Sigmoid colon (tissue), 7 donors: ENCODE measurements around the gene PLGRKT. TPM values are rescaled to one million over a fixed set of nuclear protein-coding genes. Genes with fewer than 3 reads are reported as not detected.

Experiments
- DNase-seq: peaks from one replicate; pipeline ENCODE4 v3.0.0-alpha.2; 2019
- H3K27ac ChIP-seq, 4 donors: fragments of 200-600 bp; sonication (generic); one replicate each; pipeline ENCODE4 v1.5.1; 2016 to 2019; ENCODE audit warnings: mild to moderate bottlenecking in 1 of 4
- H3K27me3 ChIP-seq, 3 donors: fragments of 200-600 bp; sonication (generic); one replicate each; pipeline ENCODE4 v1.5.1; 2019; ENCODE audit warnings: mild to moderate bottlenecking in 1 of 3
- H3K36me3 ChIP-seq, 4 donors: fragments of 200-600 bp; sonication (generic); one replicate each; pipeline ENCODE4 v1.5.1; 2016 to 2019
- H3K4me1 ChIP-seq, 4 donors: fragments of 200-600 bp; sonication (generic); one replicate each; pipeline ENCODE4 v1.5.1; 2017 to 2019
- H3K4me3 ChIP-seq, 4 donors: fragments of 200-600 bp; sonication (generic); one replicate each; pipeline ENCODE4 v1.5.1; 2017 to 2019; ENCODE audit warnings: mild to moderate bottlenecking in 2 of 4, moderate library complexity in 1 of 4
- H3K9me3 ChIP-seq, 4 donors: fragments of 200-600 bp in 3 of 4; sonication (generic) in 3 of 4; one replicate each; pipeline versions ENCODE4 v1.5.1 to v1.6.1; 2013 to 2019
- EP300 ChIP-seq, 4 donors: sonication (generic); formaldehyde crosslinking; IDR thresholded peaks; one replicate each; pipeline ENCODE4 v1.6.1; 2017; ENCODE audit warnings: antibody characterized with exemption in 4 of 4
- POLR2A ChIP-seq, 2 donors: fragments of 450-650 bp; IDR thresholded peaks; one replicate each; pipeline ENCODE4 v1.6.1; 2016; ENCODE audit warnings: antibody characterized with exemption in 2 of 2, mild to moderate bottlenecking in 2 of 2, moderate library complexity in 2 of 2
- POLR2AphosphoS5 ChIP-seq, 4 donors: sonication (generic); formaldehyde crosslinking; IDR thresholded peaks; one replicate each; pipeline ENCODE4 v1.6.1; 2017; ENCODE audit warnings: antibody characterized with exemption in 4 of 4
- WGBS, 2 donors: extraction: QIAGEN DNeasy Blood & Tissue Kit; methylation state at CpG; one replicate each; pipeline ENCODE4 v1.1.7; 2013; 5-methylcytosine and 5-hydroxymethylcytosine counted together
- intact Hi-C: fragments of 100-400 bp; cut with DNase I; formaldehyde crosslinking; loops from one replicate; pipeline ENCODE4 v1.15.1; 2023
- polyA plus RNA-seq, 3 donors: library from polyadenylated mRNA; stranded (reverse); fragments of 200-250 nt; gene quantifications; one replicate each; pipeline ENCODE4 v1.2.3, GENCODE V29; 2013
- total RNA-seq, 4 donors: library from RNA; depleted of rRNA; stranded (reverse); fragments of >200 nt; gene quantifications; one replicate each; pipeline ENCODE4 v1.1.0, GENCODE V29; 2016
- TF ChIP-seq, protein P1 (sequence below), 4 experiments: fragments of 450-650 bp in 3 of 4; fragments of 200-600 bp in 1 of 4; IDR thresholded peaks; one replicate each; pipeline ENCODE4 v1.5.1; 2016 to 2019; ENCODE audit warnings: antibody characterized with exemption in 4 of 4, mild to moderate bottlenecking in 3 of 4, moderate library complexity in 2 of 4
- donor health status: healthy with polysubstance abuse.
- donor health status: Bipolar disorder and iron deficiency.
- donor health status: healthy.

The PLGRKT gene, protein sequence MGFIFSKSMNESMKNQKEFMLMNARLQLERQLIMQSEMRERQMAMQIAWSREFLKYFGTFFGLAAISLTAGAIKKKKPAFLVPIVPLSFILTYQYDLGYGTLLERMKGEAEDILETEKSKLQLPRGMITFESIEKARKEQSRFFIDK
- 10 to 100 TPM; 14.1 to 25.0 (median 19.7) TPM for total RNA-seq
- 10 to 100 TPM; 47.6 to 94.6 (median 81.7) TPM for polyA plus RNA-seq

DNA sequence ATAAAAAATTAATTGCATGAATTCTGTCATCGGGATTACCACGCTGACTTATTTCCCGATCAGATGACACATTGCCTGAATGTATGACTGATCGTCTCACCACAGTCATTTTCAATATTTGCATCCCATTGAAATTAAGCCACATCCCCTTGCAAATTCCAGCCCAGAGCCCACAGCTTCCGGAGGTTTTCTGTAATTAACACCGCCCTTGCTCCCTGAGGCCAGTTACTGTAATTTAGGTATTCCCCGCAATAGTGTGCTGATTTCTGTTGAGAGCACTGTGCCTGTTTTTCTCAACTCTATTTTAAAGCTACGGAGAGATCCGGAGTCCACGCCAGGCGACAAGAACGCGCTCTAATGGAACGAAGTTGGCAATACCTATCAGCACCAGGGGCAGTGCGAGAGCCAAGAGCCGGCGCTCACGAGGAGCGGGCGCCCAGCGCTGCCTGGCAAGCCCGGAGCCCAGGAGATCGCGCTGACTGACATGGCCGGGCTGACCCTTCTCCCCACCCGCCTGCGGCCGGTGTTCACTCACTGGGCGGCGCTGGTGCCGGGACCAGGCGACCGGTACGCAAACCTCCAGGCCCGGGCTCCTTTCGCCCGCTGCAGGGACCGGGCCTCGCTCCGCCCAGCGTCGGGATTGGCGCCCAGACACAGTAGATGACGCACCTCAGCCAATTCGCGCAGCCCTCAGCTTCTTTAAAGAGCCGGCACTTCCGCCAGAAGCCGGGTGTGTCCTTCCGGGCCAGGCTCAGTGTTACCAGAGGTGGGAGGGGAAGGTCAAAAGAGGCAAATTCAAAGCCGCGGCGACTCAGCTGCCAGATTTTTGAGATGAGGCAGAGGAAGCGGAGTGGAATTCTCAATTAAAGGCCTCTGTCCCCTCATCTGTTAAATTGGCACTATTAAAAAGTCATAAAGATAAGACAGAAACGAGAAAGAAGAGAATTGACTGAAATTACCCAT lies at the start of gene PLGRKT:
Gene PLGRKT, minus strand, starts transcription at position 672 of the 963 bp plus-strand sequence. CDS start 5,948 bp downstream, outside the sequence.
- WGBS, 2 donors = 0% methylated on average over 55 of the region's 55 CpGs

DNA sequence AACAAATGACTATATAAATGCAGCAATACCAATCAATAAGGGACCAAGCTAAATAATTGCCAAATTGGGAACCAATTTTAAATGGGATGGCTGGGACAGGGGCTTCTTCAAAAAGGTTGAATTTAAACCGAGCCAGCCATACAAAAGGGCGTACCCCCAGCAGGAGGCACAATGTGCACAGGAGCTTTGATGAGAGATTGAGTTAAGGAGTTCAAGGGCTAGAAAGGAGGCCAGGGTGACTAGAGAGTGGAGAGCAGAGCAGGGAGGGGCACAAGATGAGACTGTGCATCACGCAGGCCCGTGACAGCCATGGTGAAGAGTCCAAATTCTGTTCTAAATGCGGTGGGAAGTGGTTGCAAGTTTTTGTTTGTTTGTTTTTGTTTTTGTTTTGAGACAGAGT lies 49.3 kb upstream of the PLGRKT start:
- H3K27ac ChIP-seq = no peak overlapping the region
- no peaks in the 10 kb centered on the region for H3K36me3 ChIP-seq
- WGBS, 2 donors = 90 to 96% methylated on average over 5 of the region's 5 CpGs
- no peaks in the 10 kb centered on the region for H3K4me1 ChIP-seq
- no peak for TF ChIP-seq POLR2A (IDR thresholded peaks at IDR 0.05)
- no peak for TF ChIP-seq EP300 (IDR thresholded peaks at IDR 0.05)
- TF ChIP-seq, protein P1, sequence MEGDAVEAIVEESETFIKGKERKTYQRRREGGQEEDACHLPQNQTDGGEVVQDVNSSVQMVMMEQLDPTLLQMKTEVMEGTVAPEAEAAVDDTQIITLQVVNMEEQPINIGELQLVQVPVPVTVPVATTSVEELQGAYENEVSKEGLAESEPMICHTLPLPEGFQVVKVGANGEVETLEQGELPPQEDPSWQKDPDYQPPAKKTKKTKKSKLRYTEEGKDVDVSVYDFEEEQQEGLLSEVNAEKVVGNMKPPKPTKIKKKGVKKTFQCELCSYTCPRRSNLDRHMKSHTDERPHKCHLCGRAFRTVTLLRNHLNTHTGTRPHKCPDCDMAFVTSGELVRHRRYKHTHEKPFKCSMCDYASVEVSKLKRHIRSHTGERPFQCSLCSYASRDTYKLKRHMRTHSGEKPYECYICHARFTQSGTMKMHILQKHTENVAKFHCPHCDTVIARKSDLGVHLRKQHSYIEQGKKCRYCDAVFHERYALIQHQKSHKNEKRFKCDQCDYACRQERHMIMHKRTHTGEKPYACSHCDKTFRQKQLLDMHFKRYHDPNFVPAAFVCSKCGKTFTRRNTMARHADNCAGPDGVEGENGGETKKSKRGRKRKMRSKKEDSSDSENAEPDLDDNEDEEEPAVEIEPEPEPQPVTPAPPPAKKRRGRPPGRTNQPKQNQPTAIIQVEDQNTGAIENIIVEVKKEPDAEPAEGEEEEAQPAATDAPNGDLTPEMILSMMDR (IDR thresholded peaks at IDR 0.05) = no peak
- TF ChIP-seq POLR2AphosphoS5 (IDR thresholded peaks at IDR 0.05) = no peak
- intact Hi-C loops = no loop called here
- no peak overlapping the region for H3K4me3 ChIP-seq
- DNase-seq = no peak
- H3K27me3 ChIP-seq = no peaks in the 10 kb centered on the region
- no peaks in the 10 kb centered on the region for H3K9me3 ChIP-seq

More for the DNA sequence above, at the start of gene PLGRKT:
- intact Hi-C loops = loop anchor here (5.0 to 10.0 kb wide), 6 partner anchors 450 to 1913 kb away; partner anchors contain the start of genes AK3, JAK2, RCL1 and RFX3
- TF ChIP-seq, protein P1 (IDR thresholded peaks at IDR 0.05) = peak in 1 of 4 experiments; percentile 10
- TF ChIP-seq POLR2AphosphoS5 (IDR thresholded peaks at IDR 0.05) (peak; percentile 81 to 94 (median 92)), EP300 (IDR thresholded peaks at IDR 0.05) (no peak), POLR2A (IDR thresholded peaks at IDR 0.05) (peak; percentile 80 to 89)
- peaks cover 0 to 13% (median 3%) of the 10 kb centered on the region in 4 donors for H3K36me3 ChIP-seq
- peak within 1 kb of the TSS; percentile 49 to 71 (median 70) for H3K4me3 ChIP-seq
- no peaks in the 10 kb centered on the region for H3K9me3 ChIP-seq
- H3K27ac ChIP-seq = peak within 1 kb of the TSS; percentile 84 to 94 (median 92)
- no peaks in the 10 kb centered on the region for H3K27me3 ChIP-seq
- peak; percentile 98 for DNase-seq
- H3K4me1 ChIP-seq = peaks cover 0 to 16% (median 15%) of the 10 kb centered on the region in 4 donors

DNA sequence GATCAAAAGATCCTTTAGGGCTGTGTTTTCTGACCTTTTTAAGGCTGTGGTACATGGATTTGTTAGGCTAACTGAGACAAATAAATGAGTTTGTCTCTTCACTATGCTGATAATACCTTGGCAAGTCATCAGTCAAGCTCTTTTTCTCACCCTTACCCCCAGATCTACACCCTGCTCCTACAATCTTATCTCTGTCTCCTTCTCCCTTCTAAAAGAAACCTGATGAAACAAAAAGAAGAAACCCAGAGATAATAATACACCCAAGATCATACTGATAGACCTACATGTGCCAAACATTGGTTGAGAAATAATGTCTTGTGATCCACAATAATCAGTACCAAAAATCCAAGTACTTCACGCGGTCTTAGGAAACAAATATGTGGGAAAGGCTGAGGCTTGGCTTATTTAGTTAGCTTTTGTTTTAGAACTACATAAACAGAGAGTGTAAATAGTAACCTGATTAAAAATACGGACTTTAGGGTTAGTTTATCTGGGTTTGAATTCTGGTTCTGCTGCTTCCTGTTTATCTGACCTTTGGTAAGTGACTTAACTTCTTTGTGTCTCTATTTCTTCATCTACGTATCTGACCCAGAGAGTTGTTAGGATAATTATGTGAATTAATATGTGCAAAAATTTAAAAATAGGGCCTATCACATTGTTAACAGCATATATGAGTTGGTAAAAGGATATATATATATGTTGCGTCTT lies 47.8 kb upstream of the PLGRKT start:
- intact Hi-C loops = no loop called here

DNA sequence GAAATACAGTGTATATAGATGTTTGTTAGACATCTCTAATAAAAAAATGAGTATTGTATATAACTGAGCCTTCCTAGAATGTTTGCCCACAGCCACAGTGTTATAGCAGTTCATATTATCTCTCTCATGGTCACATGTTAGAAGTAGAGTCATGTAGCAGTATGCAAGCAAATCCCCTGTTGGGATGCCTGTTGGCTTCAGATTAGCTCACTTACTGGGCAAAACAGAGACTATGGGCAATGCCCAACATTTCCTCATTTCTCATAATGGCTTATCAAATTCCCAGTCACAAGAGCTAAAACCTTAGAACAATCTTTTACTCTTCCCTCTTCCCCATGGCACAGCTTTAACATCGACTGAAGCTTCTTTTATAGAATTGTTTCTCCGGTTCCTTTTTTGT lies 45.6 kb upstream of the PLGRKT start:
- H3K36me3 ChIP-seq = no peaks in the 10 kb centered on the region
- intact Hi-C loops = no loop called here
- H3K4me1 ChIP-seq = no peaks in the 10 kb centered on the region
- 72 to 87% methylated on average over 2 of the region's 2 CpGs for WGBS, 2 donors
- H3K4me3 ChIP-seq = no peak overlapping the region
- DNase-seq = no peak
- H3K27me3 ChIP-seq = no peaks in the 10 kb centered on the region
- H3K9me3 ChIP-seq = no peaks in the 10 kb centered on the region
- TF ChIP-seq, protein P1 (IDR thresholded peaks at IDR 0.05) = no peak
- TF ChIP-seq POLR2A (IDR thresholded peaks at IDR 0.05) (no peak), EP300 (IDR thresholded peaks at IDR 0.05) (no peak), POLR2AphosphoS5 (IDR thresholded peaks at IDR 0.05) (no peak)
- H3K27ac ChIP-seq = no peak overlapping the region

More for the DNA sequence above, 47.8 kb upstream of the PLGRKT start:
- Histone ChIP-seq H3K4me3 (no peak overlapping the region), H3K9me3 (no peaks in the 10 kb centered on the region), H3K36me3 (no peaks in the 10 kb centered on the region), H3K27ac (no peak overlapping the region), H3K27me3 (no peaks in the 10 kb centered on the region), H3K4me1 (no peaks in the 10 kb centered on the region)
- no peak for DNase-seq
- WGBS, 2 donors = 75 to 87% methylated on average over 5 of the region's 5 CpGs
- TF ChIP-seq EP300 (IDR thresholded peaks at IDR 0.05) = no peak
- TF ChIP-seq POLR2A (IDR thresholded peaks at IDR 0.05) = no peak
- TF ChIP-seq, protein P1 (IDR thresholded peaks at IDR 0.05) = no peak
- no peak for TF ChIP-seq POLR2AphosphoS5 (IDR thresholded peaks at IDR 0.05)
